ENCODE results near the gene ABLIM2.

- TF ChIP-seq POLR2A (IDR thresholded peaks at IDR 0.05; ENCODE audit: low read depth) (no peak), CTCF (IDR thresholded peaks at IDR 0.05) (no peak), EP300 (IDR thresholded peaks at IDR 0.05) (no peak)
These were observed 21.9 kb upstream of the ABLIM2 start for GRCh38 chr4:8180310-8181093.
